ENCODE measurements around the gene ZNF70.

The ZNF70 gene

DNA sequence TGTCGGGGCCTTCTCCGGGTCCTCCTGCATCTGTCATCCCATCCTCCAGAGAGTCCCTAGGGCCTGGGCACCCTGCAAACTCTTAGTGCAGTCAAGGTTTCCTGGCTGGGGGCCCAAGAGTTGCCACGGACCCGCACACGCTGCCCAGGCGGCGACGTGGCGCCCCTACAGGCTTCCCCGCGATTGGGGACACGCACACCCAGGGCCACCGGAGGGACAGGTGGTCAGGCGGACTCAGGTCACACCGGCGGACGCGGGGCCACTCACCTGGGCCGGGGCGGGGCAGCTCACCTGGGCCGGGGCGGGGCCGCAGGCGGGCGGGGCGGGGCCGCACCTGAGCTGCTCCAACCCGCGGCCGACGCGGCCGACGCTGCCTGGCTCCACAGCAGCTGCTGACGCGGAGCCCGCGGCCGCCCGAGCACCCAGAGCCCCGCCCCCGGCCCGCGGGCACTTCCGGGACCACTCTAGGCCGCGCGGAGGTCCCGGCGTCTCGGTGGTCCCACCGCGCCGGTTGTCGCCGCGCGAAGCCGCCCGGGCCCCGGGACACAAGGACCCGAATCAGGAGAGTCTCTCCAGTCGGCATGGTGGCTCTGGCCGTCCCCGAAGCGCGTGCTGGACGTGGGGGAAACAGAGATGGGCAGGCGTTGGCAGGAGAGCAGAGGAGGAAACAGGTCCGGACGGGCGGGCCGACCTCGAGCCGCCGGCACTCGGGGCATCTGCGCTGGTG lies at the start of gene ZNF70:
Gene ZNF70 (minus strand): TSS at position 399 of the 727 bp plus-strand sequence. CDS start 5,972 bp downstream, outside the sequence.
- no peak for DNase-seq (ENCODE audit: low read depth)

DNA sequence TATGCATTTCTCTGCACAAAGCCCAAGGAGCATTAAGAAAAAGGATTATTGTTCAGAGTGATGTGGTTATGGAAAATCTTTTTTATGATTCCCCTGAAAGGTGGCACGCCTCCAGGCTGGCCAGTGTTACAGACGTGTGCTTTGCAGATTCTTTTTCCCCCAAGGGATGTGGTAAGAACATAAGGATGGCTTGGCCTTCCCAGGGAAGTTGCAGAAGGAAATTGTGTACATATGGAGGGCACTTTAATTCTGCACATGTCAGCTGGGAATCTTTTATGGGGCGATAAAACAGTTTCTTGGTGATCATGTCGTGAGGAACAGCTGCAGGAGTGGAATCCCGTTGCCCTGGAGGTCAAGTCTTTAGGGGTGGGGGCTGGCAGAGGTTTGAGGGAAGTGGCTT lies 45.5 kb upstream of the ZNF70 start:
- DNase-seq (ENCODE audit: low read depth), result no peak

- DNase-seq (ENCODE audit: low read depth), result no peak
These were observed 42.4 kb upstream of the ZNF70 start for GRCh38 chr22:23793326-23793725.

DNA sequence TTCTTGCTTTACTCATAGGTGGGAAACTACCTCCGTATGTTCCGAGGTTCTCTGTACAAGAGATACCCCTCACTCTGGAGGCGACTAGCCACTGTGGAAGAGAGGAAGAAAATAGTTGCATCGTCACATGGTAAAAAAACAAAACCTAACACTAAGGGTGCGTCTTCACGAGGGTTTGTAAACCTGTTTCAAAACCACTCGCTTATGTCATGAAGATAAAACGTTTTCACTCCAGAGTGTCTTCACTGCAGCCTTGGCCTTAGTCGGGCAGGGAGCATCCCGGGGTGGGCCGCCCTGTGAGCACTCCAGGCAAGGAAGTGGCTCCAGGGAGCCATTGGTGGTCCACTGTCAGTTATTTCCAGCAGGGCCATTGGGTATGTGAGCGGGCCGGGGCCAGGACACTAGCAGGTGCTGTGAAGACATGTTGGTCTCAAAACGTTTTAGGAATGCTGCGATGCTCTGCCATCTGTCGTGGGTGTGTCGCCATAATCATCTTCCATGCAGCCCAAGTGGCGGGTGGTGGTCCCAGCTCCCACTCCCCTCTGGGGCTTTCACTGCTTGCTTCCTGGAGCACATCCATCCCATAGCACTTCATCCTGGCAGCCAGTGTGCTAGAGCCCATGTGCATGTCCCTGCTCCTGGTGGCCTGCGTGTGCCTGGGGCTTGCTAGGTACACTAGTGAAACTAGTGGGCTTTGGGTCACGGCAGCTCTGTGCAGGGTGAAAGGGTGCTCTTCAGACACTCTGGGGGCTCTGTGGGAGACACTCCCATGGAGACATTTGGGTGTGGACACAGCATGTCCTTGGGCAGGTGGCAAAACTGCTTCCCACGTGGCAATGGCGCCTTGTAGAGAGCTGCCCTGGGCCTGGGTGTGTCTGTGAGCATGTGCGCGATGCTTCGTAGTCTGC lies 41.1 kb upstream of the ZNF70 start:
- DNase-seq (ENCODE audit: low read depth), result no peak

DNA sequence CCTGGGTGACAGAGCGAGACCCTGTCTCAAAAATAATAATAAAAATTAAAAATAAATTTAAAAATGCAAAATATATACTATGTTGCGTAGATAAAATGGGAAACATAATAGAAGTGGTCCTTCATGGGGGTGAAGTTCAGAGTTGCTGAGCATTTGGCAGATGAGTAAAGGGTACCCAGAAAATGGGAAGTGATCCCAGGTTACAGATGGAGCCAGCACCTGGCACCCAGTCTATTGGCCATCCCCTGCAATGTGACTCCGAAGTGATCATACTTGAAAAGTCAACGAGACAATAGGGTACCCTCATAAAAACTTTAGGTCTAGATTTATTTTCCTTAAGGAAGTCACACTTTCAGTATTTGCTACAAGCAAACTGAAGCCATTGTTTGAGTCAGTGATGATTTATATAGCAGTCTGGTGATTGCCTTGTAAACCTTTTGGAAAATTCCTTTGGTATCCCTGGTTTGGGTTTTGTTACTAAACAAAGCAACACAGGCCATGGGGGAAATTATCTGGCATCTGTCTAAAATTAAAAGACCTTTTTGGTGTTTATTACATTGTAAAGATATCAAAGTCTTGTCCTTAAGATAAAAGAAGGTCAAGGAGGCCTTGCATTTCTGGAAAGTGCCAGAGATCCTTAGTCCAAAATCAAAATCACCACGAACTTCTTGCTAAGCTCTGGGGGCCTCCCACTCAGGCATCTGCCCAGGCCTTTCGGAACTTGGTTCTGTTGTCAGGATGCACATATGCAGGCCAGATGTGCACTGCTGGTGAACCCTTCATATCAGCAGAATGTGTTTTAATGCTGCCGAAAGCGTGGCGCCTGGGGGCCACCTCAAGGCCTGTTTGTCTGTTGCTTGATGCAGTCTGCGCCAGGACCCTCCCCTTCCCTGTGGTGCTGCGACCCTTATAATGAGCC lies 40.2 kb upstream of the ZNF70 start:
- DNase-seq (ENCODE audit: low read depth), result no peak

- no peak for DNase-seq (ENCODE audit: low read depth)
These were observed 38.7 kb upstream of the ZNF70 start for GRCh38 chr22:23789638-23790037.

DNA sequence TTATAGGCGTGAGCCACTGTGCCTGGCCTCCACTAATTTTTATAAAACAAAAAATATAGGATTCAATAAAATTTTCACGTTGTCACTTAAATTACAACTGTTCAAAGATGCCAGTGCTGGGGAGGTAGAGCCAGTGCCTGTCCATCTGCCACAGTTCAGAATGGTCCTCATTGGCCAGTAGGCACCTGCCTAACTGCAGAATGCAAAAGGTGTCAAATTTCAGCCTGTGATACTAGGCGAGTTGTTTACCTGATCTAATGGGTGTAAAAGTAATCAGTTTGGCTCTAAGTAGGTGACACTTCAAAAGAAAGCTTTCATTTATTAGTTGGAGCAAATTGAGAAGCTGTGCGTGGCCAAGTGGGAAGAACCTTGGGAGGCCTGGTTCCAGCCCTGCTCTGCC lies 38.2 kb upstream of the ZNF70 start:
- no peak for DNase-seq (ENCODE audit: low read depth)

DNA sequence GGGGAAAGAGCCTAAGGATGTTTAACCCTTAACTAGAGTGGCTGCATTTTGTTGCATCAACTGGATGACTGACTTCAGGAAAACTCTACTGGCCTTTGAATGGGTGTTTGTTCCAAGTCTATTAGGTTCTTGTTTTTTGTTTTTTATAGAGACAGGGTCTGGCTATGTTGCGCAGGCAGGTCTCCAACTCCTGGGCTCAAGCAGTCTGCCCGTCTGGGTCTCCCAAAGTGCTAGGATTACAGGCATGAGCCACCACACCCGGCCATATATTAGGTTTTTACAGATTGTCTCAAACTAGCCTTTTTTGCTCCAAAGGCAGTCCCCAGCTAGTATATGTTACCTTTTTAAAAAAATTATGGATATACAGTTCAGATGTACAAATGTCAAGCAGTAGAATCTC lies 37.0 kb upstream of the ZNF70 start:
- DNase-seq (ENCODE audit: low read depth), result no peak

- DNase-seq (ENCODE audit: low read depth), result no peak
These were observed 36.6 kb upstream of the ZNF70 start for GRCh38 chr22:23787600-23787896.

DNA sequence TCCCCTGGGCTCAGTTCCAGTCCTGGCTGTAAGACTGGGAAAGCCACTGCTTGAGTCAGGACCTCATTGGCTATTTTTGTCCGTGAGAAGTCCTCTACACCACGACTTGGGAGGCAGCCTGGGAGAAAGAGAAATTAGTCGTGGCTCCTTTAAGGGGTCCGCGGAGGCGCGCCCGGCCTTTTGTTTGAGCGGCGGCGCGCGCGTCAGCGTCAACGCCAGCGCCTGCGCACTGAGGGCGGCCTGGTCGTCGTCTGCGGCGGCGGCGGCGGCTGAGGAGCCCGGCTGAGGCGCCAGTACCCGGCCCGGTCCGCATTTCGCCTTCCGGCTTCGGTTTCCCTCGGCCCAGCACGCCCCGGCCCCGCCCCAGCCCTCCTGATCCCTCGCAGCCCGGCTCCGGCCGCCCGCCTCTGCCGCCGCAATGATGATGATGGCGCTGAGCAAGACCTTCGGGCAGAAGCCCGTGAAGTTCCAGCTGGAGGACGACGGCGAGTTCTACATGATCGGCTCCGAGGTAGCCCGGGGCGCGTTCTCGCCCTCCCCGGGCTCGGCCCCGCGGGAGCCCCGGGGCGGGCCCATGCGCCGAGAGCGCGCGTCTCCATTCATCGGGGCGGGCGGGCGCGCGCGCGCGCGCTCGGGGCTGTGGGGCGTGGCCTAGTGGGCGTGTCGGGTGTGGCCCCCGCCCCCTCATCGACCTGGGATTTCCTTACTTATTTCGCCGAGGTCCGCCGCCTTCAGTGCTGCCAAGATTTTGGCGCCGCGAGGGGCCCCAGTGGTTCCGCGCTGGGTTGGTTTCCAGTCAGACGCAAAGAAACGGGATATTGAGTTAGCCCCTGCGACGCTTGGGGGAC lies 36.1 kb upstream of the ZNF70 start, which contains the start of gene SMARCB1:
Gene SMARCB1 (plus strand): TSS at position 215 of the 848 bp plus-strand sequence. CDS start 204 bp downstream, at position 419.
- no peak for DNase-seq (ENCODE audit: low read depth)

- DNase-seq (ENCODE audit: low read depth), result no peak
These were observed 35.4 kb upstream of the ZNF70 start for GRCh38 chr22:23786261-23786710.

DNA sequence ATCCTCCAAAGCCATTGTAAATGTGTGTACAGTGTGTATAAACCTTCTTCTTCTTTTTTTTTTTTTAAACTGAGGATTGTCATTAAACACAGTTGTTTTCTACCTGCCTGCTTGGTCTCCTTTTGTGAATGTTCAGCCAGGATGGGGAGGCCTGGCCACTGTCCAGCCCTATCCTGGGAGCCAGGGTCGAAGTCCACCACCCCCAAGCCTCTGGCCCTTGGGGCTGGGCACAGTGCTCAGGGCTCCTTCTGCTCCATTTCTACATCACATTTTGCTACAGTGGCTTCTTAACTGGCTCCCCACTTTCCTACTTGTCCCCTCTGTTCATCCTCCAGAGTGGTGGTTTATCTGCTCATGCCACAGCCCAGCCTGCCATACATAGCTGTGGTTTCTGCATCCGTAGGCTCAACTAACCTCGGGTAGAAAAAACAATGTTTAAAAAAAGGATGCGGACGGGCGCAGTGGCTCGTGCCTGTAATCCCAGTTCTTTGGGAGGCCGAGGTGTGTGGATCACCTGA lies 33.4 kb upstream of the ZNF70 start:
- no peak for DNase-seq (ENCODE audit: low read depth)

- DNase-seq (ENCODE audit: low read depth), result no peak
These were observed 32.6 kb upstream of the ZNF70 start for GRCh38 chr22:23783265-23784150.

- no peak for DNase-seq (ENCODE audit: low read depth)
These were observed 31.8 kb upstream of the ZNF70 start for GRCh38 chr22:23782703-23783102.

GRCh38 chr22:23782252-23782651 lies 31.3 kb upstream of the ZNF70 start:
- no peak for DNase-seq (ENCODE audit: low read depth)

DNA sequence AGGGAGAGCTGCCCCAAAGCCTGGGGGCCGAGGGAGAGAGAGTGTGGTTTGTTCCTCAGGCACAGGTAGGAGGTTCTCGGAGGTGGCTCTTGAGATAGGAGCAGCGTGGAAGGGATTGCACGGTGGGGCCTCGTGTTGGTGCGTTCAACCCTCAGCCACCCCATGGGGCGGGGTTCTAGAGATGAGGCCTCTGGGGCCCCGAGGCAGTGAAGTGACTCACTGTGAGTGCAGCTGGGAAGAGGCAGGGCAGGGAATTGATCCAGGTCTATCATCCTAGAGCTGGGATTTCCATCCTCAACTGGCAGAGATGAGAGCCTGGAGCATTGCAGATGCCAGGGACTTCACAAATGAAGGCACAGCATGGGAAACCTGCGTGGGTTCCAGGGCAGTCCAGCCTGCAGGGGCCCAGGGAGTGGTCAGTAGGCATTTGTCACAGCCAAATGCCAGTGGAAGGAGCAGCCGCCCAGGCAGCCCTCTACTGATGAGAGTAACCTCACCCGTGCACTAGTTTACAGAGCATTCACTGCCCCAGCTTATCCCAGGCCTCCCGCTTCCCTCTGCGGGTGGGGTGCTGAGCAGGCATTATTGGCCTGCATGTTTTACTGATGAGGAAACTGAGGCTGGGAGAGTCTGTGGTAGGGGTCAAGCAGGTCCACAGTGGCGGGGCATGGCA lies 30.7 kb upstream of the ZNF70 start:
- DNase-seq (ENCODE audit: low read depth), result no peak

GRCh38 chr22:23781065-23781464 lies 30.2 kb upstream of the ZNF70 start:
- DNase-seq (ENCODE audit: low read depth), result no peak

GRCh38 chr22:23780146-23780748 lies 29.3 kb upstream of the ZNF70 start:
- no peak for DNase-seq (ENCODE audit: low read depth)

- no peak for DNase-seq (ENCODE audit: low read depth)
These were observed 28.8 kb upstream of the ZNF70 start for GRCh38 chr22:23779731-23780130.

All from HS-27A (cell line).